HG03521 (cell line): ENCODE results near the gene CDC42EP1.
A peak's percentile ranks its signal among the peaks of the same experiment; 100 is the strongest.
"Not testable (repeated sequence)": the region's sequence is repeated elsewhere in the genome, so short reads cannot be mapped to it uniquely, and the experiment has no call there.

Experiments
- ATAC-seq: cut with Tn5 transposase; IDR thresholded peaks from one replicate; pipeline ENCODE4 v1.9.1; 2021; ENCODE audit warnings: mild to moderate bottlenecking, moderate library complexity; ENCODE audit not compliant: unreplicated experiment

Gene CDC42EP1

DNA sequence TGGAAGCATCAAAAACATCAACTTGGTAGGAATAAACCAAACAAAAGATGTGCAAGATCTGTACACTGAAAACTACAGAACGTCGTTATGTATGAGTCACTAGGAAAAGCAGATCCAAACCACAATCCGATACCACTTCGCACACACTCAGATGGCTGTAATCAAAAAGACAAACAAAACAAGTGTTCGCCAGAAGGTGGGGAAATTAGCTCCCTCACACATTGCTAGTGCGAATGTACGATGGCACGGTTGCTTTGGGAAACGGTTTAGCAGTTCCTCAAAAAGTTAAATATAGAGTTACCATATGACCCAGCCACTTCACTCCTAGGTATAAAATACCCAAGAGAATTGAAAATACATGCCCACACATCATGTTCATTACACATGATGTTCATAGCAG is 26.3 kb upstream of the CDC42EP1 start:
- ATAC-seq: no peak

- ATAC-seq: no peak
Observed at GRCh38 chr22:37534445-37534844, 25.8 kb upstream of the CDC42EP1 start.

DNA sequence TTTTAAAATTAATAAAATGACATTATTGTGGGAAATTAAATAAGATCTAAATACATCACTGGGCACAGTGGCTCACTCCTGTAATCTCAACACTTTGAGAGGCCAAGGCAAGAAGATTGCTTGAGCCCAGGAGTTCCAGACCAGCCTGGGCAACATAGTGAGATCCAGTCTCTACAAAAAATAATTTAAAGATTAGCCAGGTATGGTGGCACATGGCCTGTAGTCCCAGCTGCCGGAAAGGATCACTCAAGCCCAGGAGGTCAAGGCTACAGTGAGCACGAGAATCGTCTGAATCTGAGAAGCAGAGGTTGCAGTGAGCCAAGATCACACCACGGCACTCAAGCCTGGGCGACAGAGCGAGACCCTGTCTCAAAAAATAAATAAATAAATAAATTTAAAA is 25.1 kb upstream of the CDC42EP1 start:
- ATAC-seq: no peak

GRCh38 chr22:37538590-37539357 is 21.5 kb upstream of the CDC42EP1 start:
- ATAC-seq: peak; percentile 69

- not testable (repeated sequence) for ATAC-seq
Observed at GRCh38 chr22:37539790-37540189, 20.5 kb upstream of the CDC42EP1 start.

- ATAC-seq: not testable (repeated sequence)
Observed at GRCh38 chr22:37542416-37542815, 17.9 kb upstream of the CDC42EP1 start.

DNA sequence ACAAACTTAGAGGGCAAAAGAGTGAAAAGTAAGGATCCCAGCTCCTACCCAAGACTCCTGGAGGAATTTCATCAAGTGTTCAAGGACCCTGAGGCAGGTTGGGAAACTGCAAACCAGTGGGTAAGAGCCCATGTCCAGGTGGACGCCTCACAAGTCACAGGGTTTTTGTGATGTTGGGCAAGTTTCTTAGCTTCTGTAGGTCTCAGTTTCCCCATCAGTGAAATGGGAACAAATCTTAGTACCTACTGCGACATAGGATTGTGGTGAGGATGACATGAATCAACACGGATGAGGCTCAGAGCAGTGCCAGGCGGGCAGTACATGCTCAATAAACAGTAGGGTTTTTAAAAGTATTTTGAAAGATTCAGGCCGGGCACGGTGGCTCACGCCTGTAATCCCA is 17.3 kb upstream of the CDC42EP1 start:
- ATAC-seq: no peak

DNA sequence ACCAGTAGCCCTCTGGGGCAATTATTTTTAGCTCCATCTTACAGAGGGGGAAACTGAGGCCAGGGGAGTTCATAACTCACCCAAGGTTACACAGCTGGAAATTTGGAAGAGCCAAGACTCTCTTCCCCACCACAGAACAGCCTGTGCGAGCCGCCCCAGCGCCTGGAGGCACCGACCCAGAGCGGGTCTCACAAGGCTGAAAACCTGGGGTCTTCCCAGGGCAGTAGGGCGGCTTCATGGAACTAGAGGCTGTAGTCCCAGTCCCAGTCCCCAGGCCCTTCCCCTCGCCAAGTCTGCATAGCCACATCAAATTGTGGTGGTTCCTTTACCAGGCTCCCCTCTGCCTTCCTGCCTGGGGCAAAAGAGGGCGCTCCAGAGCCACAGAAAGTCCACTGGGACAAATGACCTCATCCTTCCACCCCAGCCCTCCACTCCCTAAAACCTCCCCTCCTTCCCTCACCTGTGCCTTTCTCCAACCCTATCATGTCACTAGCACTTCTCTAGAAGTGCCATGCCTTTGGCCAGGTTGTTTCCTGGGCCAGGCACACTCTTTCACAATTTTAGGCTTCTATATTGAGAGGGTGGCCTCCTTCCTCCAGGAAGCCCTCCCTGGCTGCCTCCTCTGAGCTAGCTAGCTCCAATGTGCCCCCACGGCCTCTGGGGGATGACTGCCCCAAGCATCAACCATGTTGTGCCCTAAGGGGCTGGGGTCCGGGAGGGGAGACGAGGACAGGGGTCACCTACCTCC is 15.2 kb upstream of the CDC42EP1 start:
- ATAC-seq: no peak

- ATAC-seq: no peak
Observed at GRCh38 chr22:37545703-37546436, 14.4 kb upstream of the CDC42EP1 start.

- ATAC-seq: no peak
Observed at GRCh38 chr22:37546437-37547250, 13.6 kb upstream of the CDC42EP1 start.

DNA sequence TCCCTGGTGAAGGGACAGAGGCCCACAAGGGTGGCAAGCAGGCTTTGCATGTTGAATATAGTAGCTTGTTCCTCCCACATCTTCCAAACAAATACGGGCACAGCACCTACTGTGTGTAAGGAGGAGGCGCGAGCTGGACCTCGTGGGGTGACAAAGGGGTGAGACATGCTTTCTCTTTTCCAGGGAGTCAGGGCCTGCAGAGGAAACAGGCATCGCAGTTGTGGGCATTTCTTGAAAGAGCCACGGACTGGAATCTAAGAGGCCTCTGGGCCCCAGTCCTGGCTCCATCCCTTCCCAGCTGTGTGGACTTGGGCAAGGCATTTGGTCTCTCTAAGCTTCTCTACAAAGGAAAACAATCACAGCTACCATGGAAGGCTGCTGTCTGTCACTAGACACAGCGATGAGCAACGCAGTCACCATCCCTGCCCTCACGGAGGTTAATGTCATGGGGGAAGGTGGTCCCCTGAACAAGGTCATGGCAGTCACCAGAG is 13.0 kb upstream of the CDC42EP1 start:
- ATAC-seq: no peak

DNA sequence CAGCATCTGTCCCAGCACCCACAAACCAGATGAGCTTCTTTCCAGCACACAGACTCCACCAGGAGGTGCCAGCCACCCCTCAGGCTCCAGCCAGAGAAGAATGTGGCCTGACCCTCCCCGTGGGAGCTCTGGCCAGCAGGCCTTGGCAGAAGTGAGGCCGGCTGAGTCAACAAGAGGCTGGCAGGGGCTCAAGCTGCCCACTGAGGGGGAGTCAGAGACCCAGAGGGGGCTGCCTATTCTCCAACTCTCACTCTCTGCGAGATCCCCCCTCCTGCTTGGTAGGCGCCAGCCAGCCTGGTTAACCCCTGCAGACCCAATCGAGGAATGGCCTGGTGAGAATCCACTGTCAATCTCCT is 10.6 kb upstream of the CDC42EP1 start:
- no peak for ATAC-seq

- ATAC-seq: not testable (repeated sequence)
Observed at GRCh38 chr22:37550921-37551320, 9.4 kb upstream of the CDC42EP1 start.

DNA sequence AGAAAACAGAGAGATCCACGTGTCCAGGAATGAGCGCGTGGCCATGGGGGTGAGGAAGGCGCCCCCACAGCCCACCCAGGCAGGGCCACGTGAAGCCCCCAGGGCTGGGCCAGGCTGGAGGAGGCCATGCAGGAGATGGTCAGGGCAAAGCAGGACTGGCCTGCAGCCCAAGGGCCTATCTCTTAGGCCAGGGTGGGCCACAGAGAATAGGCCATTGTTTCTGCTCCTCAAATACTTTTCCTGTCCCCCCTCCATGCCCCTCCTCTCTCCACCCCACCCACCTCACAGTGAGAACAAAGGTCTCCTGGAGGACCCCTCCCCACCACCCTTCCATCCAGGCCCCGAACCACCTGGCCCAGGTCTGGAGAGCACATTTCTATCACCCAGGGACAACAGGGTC is 8.3 kb upstream of the CDC42EP1 start:
- ATAC-seq: no peak

- ATAC-seq: no peak
Observed at GRCh38 chr22:37552524-37553163, 7.6 kb upstream of the CDC42EP1 start.

DNA sequence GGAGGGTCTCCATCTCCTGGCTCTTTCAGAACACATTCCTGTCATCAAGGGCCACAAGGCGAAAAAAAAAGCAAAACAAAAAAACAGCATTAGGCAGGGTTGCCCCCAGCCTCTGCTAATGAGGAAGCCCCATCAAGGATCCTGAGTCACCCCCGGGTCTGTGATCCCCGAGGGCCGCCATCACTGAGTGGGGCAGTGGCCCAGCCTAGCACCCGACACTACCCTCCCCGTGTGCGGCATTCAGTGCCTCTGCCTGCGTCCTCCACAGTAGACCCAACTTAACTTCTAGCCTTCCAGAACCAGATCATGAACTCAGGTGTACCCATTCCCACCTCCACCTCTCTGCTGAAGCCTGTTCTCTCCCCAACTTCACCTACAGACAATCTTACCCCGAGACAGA is 6.6 kb upstream of the CDC42EP1 start:
- no peak for ATAC-seq

- ATAC-seq: no peak
Observed at GRCh38 chr22:37555029-37555428, 5.3 kb upstream of the CDC42EP1 start.

GRCh38 chr22:37556710-37557109 is 3.6 kb upstream of the CDC42EP1 start:
- ATAC-seq: no peak

DNA sequence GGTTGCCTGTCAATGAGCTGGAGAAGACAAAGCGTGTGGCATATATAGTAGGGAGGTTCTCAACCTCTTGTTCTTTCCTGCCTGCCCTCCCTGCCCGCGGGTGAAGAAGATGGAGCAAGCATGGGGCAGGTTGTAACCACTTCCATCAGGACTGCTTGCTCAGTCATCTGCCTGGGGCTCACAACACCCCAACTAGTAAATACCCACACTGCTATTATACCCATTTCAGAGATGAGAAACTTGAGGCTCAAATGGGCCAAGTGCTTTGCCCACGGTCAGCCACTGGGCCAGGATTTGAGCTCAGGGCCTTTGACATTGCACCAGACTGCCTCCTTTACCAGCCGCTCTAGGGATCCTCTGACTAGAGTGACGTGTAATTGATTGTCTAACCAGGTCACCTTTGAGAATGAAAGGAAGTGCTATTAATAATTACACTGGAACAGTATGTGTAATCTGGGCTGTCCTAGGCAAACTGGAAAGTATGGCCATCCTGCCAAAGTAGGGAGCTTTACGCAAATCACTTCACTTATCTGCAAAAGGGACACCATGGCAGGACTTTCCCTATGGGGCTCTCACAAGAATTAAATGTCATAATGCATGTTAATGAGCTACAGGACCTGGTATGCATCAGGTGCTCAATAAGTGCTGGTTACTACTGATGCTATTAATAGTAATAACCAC is 2.8 kb upstream of the CDC42EP1 start:
- ATAC-seq: no peak

DNA sequence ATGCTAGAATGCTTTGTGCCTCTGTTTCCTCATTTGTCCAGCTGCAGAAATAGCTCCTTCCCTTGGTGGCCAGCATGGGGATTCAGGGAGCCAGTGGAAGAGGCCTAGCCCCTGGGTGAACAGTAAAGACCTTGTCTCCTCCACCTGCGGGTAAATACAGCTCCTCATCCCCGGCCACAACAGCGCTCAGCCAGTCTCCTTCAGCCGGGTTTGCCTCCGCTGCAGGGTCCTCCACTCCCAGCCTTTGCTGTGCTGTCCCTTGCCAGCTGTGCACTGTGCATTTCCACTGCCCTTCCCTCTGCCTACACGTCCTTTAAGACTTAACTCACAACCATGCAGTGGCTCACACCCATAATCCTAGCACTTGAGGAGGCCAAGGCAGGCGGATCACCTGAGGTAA is 1.5 kb upstream of the CDC42EP1 start:
- ATAC-seq: no peak
